Measurements from ENCODE around the gene METRN. TPM values are rescaled to one million over a fixed set of nuclear protein-coding genes. Genes with fewer than 3 reads are reported as not detected.
A peak's percentile ranks its signal among the peaks of the same experiment; 100 is the strongest.

METRN gene
- total RNA-seq, 2 donors from 2014 or later = 36.6 to 71.9 TPM

DNA sequence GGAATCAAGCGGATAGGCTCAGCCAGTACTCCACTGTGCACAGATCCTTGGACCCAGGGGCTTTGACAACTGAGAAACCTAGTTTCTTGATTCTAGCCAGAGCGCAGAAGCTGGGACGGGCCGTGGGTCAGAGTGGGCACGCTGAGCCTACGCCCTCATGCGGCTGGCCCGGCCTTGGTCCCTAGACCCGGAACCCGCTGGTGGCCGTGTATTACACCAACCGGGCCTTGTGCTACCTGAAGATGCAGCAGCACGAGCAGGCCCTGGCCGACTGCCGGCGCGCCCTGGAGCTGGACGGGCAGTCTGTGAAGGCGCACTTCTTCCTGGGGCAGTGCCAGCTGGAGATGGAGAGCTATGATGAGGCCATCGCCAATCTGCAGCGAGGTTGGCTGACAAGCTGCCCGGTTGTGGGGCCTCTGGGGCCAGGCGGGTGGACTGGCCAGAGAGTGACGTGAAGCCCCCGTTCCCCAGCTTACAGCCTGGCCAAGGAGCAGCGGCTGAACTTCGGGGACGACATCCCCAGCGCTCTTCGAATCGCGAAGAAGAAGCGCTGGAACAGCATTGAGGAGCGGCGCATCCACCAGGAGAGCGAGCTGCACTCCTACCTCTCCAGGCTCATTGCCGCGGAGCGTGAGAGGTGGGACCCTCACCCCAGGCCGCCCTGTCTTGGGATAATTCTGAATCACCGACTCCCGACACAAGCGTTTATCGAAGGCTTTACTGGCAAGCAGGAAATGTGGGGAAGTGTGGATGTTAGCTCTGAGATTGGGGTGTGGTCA lies 33.8 kb upstream of the METRN start:
- intact Hi-C loops (cut with DNase I) = no loop called here
- H3K4me1 ChIP-seq = peaks cover 60% of the 10 kb centered on the region

DNA sequence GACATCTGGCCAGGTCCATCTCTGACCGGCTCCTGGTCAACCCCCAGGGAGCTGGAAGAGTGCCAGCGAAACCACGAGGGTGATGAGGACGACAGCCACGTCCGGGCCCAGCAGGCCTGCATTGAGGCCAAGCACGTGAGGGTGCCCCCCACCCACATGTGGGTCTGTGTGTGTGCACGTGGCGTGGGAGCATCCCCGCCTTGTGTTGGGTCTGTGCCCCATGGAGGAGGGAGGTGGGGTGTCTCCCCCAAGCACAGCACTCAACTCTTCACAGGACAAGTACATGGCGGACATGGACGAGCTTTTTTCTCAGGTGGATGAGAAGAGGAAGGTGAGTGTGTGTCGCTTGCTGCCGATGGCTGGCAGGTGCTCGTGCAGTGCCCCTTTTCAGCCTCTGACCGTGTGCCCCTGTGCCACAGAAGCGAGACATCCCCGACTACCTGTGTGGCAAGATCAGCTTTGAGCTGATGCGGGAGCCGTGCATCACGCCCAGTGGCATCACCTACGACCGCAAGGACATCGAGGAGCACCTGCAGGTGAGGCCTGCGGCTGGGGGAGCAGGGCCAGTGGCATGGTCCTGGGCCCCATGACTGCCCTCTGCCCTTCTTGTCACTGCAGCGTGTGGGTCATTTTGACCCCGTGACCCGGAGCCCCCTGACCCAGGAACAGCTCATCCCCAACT lies 33.0 kb upstream of the METRN start:
- intact Hi-C loops (cut with DNase I) = no loop called here
- no peak overlapping the region for H3K4me3 ChIP-seq
- ATAC-seq (no peak), DNase-seq (peak in 1 of 4 donors; percentile 42)
- peaks cover 63% of the 10 kb centered on the region for H3K4me1 ChIP-seq
- H3K36me3 ChIP-seq (replicated peaks in 1 of 2; ENCODE audit: insufficient read depth in 1 of 2, low read depth in 2 of 2) = peaks cover 7 to 12% of the 10 kb centered on the region in 2 donors
- no peaks in the 10 kb centered on the region for H3K27me3 ChIP-seq
- no peaks in the 10 kb centered on the region for H3K9me3 ChIP-seq
- no peak for TF ChIP-seq POLR2A (IDR thresholded peaks at IDR 0.05)
- TF ChIP-seq CTCF (IDR thresholded peaks at IDR 0.05) = no peak
- 59 to 72% methylated on average over 17 to 26 of the region's 28 CpGs for WGBS, 2 donors
- peak overlapping the region in 1 of 4 donors; percentile 95 for H3K27ac ChIP-seq

More for the DNA sequence above, 33.8 kb upstream of the METRN start:
- DNase-seq (peak; percentile 58 to 64 (median 61)), ATAC-seq (no peak)
- H3K27me3 ChIP-seq = no peaks in the 10 kb centered on the region
- whole genome bisulfite sequencing, 2 donors = 38 to 81% methylated on average over 6 to 44 of the region's 44 CpGs
- peak overlapping the region in 3 of 4 donors; percentile 86 to 95 (median 90) for H3K27ac ChIP-seq
- TF ChIP-seq POLR2A (IDR thresholded peaks at IDR 0.05) (no peak), CTCF (IDR thresholded peaks at IDR 0.05) (no peak)
- no peaks in the 10 kb centered on the region for H3K9me3 ChIP-seq
- peaks cover 7 to 12% of the 10 kb centered on the region in 2 donors for H3K36me3 ChIP-seq (replicated peaks in 1 of 2; ENCODE audit: insufficient read depth in 1 of 2, low read depth in 2 of 2)
- H3K4me3 ChIP-seq = peak overlapping the region; percentile 0 to 29

- H3K27ac ChIP-seq = peak overlapping the region in 2 of 4 donors; percentile 88 to 89
- DNase-seq = no peak
- no peaks in the 10 kb centered on the region for H3K9me3 ChIP-seq
- intact Hi-C loops (cut with DNase I) = no loop called here
- no peak overlapping the region for H3K4me3 ChIP-seq
- WGBS, 2 donors = 56 to 74% methylated on average over 14 to 36 of the region's 36 CpGs
- no peaks in the 10 kb centered on the region for H3K27me3 ChIP-seq
- TF ChIP-seq CTCF (IDR thresholded peaks at IDR 0.05) (no peak), POLR2A (IDR thresholded peaks at IDR 0.05) (no peak)
- no peak for ATAC-seq
- H3K36me3 ChIP-seq (replicated peaks in 1 of 2; ENCODE audit: insufficient read depth in 1 of 2, low read depth in 2 of 2) = peaks cover 11 to 12% of the 10 kb centered on the region in 2 donors
- peaks cover 63% of the 10 kb centered on the region for H3K4me1 ChIP-seq
Observed at GRCh38 chr16:682493-683395, 32.2 kb upstream of the METRN start.

GRCh38 chr16:683396-684070 lies 31.4 kb upstream of the METRN start:
- WGBS, 2 donors = 7 to 11% methylated on average over 5 to 56 of the region's 57 CpGs
- Histone ChIP-seq H3K27ac (peak overlapping the region; percentile 33 to 89 (median 66)), H3K9me3 (no peaks in the 10 kb centered on the region), H3K4me3 (peak overlapping the region; percentile 26 to 34), H3K36me3 (replicated peaks in 1 of 2; ENCODE audit: insufficient read depth in 1 of 2, low read depth in 2 of 2) (peaks cover 11 to 12% of the 10 kb centered on the region in 2 donors), H3K4me1 (peaks cover 63% of the 10 kb centered on the region), H3K27me3 (no peaks in the 10 kb centered on the region)
- DNase-seq (peak in 2 of 4 donors; percentile 32 to 40), ATAC-seq (no peak)
- intact Hi-C loops (cut with DNase I) = no loop called here
- TF ChIP-seq POLR2A (IDR thresholded peaks at IDR 0.05) (no peak), CTCF (IDR thresholded peaks at IDR 0.05) (no peak)

Data from body of pancreas (tissue), 4 donors.